Naive B cell (primary cell): ENCODE data around the gene DPP6. TPM values are rescaled to one million over a fixed set of nuclear protein-coding genes. Genes with fewer than 3 reads are reported as not detected.

Source experiments
- ATAC-seq, 2 donors: fragments of 150-1000 bp; cut with Tn5 transposase; 2 replicates each; pipeline ENCODE4 v1.10.0; 2021; ENCODE audit warnings: low read depth in 2 of 2, mild to moderate bottlenecking in 2 of 2, moderate library complexity in 2 of 2
- DNase-seq: peaks from one replicate; pipeline ENCODE4 v3.0.0; 2022
- H3K27ac Mint-ChIP-seq, 6 donors: one replicate each; pipeline ENCODE4 v1.8.0; 2020 to 2022; ENCODE audit warnings: mild to moderate bottlenecking in 6 of 6, mixed read lengths in 6 of 6, moderate library complexity in 5 of 6, inconsistent platforms in 2 of 6
- H3K27me3 Mint-ChIP-seq, 3 donors: one replicate each; pipeline ENCODE4 v1.8.0; 2021 to 2022; ENCODE audit warnings: mixed read lengths in 3 of 3, mild to moderate bottlenecking in 1 of 3
- H3K36me3 Mint-ChIP-seq, 2 donors: one replicate each; pipeline ENCODE4 v1.8.0; 2020 to 2022; ENCODE audit warnings: mixed read lengths in 2 of 2, inconsistent platforms in 1 of 2, mild to moderate bottlenecking in 1 of 2
- H3K4me1 Mint-ChIP-seq, 3 donors: one replicate each; pipeline ENCODE4 v1.8.0; 2020 to 2022; ENCODE audit warnings: mixed read lengths in 3 of 3, inconsistent platforms in 1 of 3, mild to moderate bottlenecking in 1 of 3, moderate library complexity in 1 of 3
- H3K4me3 Mint-ChIP-seq, 8 donors: one replicate each; pipeline ENCODE4 v1.8.0; 2020 to 2022; ENCODE audit warnings: mild to moderate bottlenecking in 8 of 8, mixed read lengths in 8 of 8, moderate library complexity in 8 of 8, inconsistent platforms in 2 of 8
- H3K9me3 Mint-ChIP-seq, 7 donors: one replicate each; pipeline ENCODE4 v1.8.0; 2020 to 2022; ENCODE audit warnings: mixed read lengths in 7 of 7, mild to moderate bottlenecking in 5 of 7, inconsistent platforms in 2 of 7, moderate library complexity in 1 of 7
- polyA plus RNA-seq, 6 donors: library from polyadenylated mRNA; unstranded; fragments of 300-500 nt; fragmentation: Illumina TruSeq; gene quantifications; one replicate each; pipeline ENCODE4 v1.2.3, GENCODE V29; 2021; ENCODE audit warnings: low read depth in 6 of 6

DPP6 gene
- polyA plus RNA-seq, 6 donors from 2014 or later = not detected

DNA sequence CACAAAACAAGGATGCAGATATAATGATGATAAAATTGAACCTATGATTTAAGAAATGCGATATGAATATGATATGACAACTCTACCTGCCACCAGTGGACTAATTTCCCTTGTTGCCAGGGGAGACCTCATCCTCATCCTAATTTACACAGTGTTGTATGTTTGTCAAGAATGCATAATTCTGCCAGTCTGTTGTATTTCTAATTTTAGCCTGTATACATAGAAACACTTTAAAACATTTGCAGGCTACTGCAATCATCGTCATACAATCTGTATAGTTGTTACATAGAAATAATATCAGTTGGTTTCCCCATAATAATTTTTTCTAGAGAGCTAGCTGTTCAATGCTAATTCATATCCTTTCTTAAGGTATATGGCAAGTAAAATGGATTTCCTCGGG, 274.2 kb downstream of the DPP6 start:
- Mint-ChIP-seq H3K27me3 (no peaks in the 10 kb centered on the region), H3K36me3 (no peaks in the 10 kb centered on the region), H3K27ac (no peak overlapping the region), H3K4me1 (no peaks in the 10 kb centered on the region), H3K9me3 (peaks cover 2 to 34% (median 10%) of the 10 kb centered on the region in 7 donors), H3K4me3 (no peak overlapping the region)
- no peak for ATAC-seq
- no peak for DNase-seq

DNA sequence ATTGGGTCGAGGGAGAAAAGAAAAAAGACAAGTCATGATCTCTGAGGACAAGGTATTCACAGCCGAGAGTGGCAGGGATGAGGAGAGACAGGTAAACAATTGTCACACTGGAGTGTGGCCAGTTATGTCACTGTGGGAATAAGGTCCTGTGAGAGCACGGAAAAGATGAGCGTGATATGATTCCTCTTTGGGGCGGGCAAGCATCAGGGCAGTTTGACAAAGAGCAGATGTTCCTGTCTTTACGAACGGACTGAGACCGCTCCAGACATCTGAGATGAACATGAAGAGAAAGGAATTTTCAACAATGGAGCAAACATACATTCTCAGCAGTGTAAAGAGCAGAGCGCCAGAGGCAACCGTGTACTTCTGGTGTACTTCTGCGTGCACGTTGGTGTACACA, 278.1 kb downstream of the DPP6 start:
- no peaks in the 10 kb centered on the region for H3K4me1 Mint-ChIP-seq
- no peak for ATAC-seq
- H3K9me3 Mint-ChIP-seq = peaks cover 2 to 27% (median 8%) of the 10 kb centered on the region in 7 donors
- no peak for DNase-seq
- no peaks in the 10 kb centered on the region for H3K36me3 Mint-ChIP-seq
- H3K4me3 Mint-ChIP-seq = no peak overlapping the region
- no peaks in the 10 kb centered on the region for H3K27me3 Mint-ChIP-seq
- no peak overlapping the region for H3K27ac Mint-ChIP-seq

DNA sequence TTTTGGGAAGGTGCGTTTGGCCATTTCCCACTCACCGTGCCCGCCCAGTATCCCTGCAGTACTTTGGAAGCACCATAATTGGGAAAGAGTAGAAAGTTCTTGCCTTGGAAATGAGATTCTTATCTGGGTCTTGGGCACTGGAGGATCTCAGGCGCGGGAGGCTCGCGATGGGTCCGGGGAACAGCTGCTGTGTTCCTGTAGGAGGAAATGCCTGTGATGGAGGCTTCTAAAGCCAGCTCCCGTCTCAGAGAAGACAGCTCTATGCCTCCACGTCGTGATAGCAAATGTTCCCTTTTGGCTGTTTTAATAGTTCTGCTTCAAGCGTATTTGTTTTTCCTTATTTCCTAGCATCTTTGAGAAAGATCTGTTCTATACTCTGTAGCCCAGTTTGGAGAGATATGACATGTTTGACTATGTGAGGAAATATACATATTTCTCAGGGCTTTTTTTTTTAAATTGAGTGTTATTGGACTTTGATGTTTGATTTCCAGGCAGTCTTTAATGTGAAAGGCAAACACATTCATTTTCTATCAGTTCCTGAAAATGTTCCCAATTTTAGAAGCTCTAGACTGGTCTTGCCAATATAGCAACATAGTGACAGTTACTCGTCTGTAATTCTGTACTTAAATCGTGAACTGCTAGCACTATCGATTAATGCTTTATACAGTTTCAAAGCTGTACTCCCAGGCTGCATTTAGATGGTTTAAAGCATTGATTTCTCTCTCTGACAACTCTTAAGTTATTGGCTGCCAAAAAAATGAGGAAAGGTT, 280.8 kb downstream of the DPP6 start:
- Mint-ChIP-seq H3K36me3 (no peaks in the 10 kb centered on the region), H3K9me3 (peaks cover 0 to 23% (median 9%) of the 10 kb centered on the region in 7 donors), H3K4me1 (no peaks in the 10 kb centered on the region), H3K27ac (no peak overlapping the region), H3K27me3 (no peaks in the 10 kb centered on the region), H3K4me3 (no peak overlapping the region)
- DNase-seq = no peak
- no peak for ATAC-seq

DNA sequence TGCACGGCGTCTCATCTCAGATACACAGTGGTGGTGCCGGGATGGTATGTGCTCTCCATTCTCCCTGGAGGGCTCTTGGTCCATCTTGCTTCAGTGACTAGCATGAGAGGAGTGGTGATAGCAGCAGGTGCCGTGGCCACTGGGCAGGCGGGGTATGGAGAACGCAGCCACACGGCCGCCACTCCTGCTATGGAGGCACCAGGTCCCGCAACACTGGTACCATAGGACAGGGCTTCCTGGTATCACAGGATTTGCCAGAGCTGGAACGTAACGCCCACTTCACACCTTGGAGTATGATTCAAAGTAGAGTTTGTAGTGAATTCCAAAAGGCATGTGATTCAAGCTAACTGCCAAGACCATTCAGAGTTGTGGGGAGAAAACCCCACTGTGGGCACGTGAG, 284.1 kb downstream of the DPP6 start:
- ATAC-seq = no peak
- Mint-ChIP-seq H3K9me3 (peaks cover 0 to 8% (median 4%) of the 10 kb centered on the region in 7 donors), H3K27ac (peak overlapping the region in 1 of 6 donors; percentile 79), H3K4me3 (no peak overlapping the region), H3K36me3 (no peaks in the 10 kb centered on the region), H3K27me3 (no peaks in the 10 kb centered on the region), H3K4me1 (no peaks in the 10 kb centered on the region)
- DNase-seq = no peak

DNA sequence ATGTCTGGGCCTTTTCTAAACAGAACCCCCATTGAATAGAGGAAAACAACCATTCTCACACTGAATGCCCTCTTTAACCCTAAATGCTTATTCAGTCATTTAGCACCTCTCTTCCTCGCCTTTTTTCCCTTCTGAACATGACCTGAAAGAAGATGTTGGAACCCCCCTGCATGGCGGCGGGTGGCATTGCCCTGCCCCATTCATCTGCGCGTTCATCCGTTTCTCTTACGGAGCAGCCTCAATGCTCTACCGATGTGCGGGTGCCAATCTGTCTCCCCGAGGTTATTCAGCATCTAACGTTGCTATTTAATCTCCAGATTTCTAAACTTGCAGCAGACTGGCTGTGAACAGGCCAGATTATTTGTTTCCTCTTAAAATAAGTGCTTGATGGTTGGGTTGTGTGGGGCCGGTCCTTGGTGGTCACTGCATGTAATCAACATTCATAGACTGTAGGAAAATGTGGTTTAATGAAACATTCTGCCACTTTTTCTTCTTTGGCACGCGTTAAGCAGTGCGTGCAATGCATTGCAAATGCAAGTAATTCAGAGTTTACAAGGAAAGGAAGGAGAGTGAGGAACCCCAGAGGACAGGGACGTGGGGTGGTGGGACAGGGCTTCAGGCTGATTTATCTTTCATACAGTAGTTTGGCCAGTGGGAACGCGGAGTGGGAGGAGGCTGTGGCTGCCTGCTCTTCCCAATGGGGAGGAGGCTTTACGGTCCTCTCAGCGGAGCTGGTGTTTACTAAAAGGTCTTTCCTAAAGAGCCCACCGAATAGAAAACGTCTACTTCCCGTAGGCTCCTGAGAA, 286.7 kb downstream of the DPP6 start:
- no peak overlapping the region for H3K4me3 Mint-ChIP-seq
- DNase-seq (no peak), ATAC-seq (no peak)
- peaks cover 0 to 8% (median 6%) of the 10 kb centered on the region in 7 donors for H3K9me3 Mint-ChIP-seq
- H3K27me3 Mint-ChIP-seq = no peaks in the 10 kb centered on the region
- H3K4me1 Mint-ChIP-seq = no peaks in the 10 kb centered on the region
- no peaks in the 10 kb centered on the region for H3K36me3 Mint-ChIP-seq
- no peak overlapping the region for H3K27ac Mint-ChIP-seq

DNA sequence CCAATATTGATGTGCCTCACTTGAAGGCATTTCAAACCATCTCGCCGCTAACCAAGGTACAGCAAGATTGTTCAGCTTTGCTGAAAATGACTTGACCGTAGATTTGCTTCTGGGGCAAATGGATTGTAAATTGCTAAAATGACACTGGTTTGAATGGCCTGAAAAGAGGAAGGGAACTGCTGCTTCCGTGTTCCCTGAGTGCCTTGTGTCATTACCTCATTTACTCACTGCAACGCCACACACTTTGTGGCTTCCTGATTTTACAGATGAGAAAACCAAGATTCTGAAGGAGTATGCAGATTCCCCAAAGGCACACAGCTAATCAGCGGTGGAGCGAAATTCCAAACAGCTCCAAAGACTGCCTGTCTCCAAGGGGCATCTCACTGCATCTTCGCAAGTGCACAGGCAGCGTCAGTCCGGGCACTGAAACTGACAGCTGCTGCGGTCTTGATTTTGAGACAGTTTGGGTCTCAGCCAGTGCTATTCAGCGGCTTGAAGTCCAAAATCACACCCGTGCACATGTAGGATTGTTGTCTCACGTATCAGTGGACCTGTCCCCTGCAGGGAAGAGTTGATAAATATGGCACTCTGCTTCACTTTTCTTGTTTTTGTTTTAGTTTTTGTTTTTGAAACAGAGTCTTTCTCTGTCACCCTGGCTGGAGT, 290.9 kb downstream of the DPP6 start:
- no peak for DNase-seq
- Mint-ChIP-seq H3K27me3 (no peaks in the 10 kb centered on the region), H3K4me3 (no peak overlapping the region), H3K36me3 (no peaks in the 10 kb centered on the region), H3K9me3 (peaks cover 0 to 9% (median 6%) of the 10 kb centered on the region in 7 donors), H3K27ac (no peak overlapping the region), H3K4me1 (no peaks in the 10 kb centered on the region)
- ATAC-seq = no peak

DNA sequence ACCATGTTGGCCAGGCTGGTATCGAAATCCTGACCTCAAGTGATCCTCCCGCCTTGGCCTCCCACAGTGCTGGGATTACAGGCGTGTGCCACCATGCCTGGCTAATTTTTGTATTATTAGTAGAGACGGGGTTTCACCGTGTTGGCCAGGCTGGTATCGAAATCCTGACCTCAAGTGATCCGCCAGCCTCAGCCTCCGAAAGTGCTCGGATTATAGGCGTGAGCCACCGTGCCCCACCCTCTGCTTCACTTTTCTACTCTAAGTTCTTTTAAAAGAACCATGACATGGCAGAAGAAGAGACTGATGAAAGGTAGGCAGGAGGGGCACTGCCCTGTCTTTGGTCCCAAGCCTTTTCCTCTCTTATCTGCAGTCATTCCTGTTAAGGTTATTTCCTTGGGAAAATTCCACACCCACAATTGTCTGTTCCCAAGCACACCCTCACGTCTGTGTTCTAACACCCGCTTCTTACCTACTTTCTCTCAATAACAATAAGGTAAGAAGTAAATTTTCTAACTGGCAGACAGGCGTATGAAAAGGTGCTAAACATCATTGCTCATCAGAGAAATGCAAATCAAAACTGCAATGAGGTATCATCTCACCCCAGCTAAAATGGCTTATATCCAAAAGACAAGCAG, 291.7 kb downstream of the DPP6 start:
- H3K36me3 Mint-ChIP-seq = no peaks in the 10 kb centered on the region
- H3K27me3 Mint-ChIP-seq = no peaks in the 10 kb centered on the region
- no peak overlapping the region for H3K27ac Mint-ChIP-seq
- H3K4me1 Mint-ChIP-seq = no peaks in the 10 kb centered on the region
- DNase-seq = no peak
- H3K4me3 Mint-ChIP-seq = no peak overlapping the region
- ATAC-seq = no peak
- H3K9me3 Mint-ChIP-seq = peaks cover 0 to 10% (median 5%) of the 10 kb centered on the region in 7 donors

DNA sequence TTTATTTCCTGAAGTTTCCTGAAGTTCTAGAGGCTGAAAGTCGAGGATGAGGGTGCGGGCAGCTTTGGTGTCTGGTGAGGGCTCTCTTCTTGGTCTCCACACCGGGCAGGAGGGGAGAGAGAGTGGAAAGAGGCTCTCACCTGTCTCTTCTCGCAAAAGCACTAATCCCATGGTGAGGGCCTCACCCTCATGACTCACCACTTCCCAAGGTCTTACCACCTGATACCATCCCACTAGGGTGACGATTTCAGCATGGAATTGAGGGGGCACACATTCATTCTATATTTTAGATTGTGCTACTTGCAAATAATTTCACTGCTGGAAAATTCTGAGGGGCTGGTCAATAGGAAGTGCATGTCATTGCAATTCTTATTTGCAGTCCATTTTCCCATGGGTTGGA, 292.9 kb downstream of the DPP6 start:
- DNase-seq = no peak
- Mint-ChIP-seq H3K4me1 (no peaks in the 10 kb centered on the region), H3K4me3 (peak overlapping the region in 1 of 8 donors; percentile 66), H3K36me3 (no peaks in the 10 kb centered on the region), H3K9me3 (peaks cover 0 to 19% (median 8%) of the 10 kb centered on the region in 7 donors), H3K27ac (no peak overlapping the region), H3K27me3 (no peaks in the 10 kb centered on the region)
- no peak for ATAC-seq

DNA sequence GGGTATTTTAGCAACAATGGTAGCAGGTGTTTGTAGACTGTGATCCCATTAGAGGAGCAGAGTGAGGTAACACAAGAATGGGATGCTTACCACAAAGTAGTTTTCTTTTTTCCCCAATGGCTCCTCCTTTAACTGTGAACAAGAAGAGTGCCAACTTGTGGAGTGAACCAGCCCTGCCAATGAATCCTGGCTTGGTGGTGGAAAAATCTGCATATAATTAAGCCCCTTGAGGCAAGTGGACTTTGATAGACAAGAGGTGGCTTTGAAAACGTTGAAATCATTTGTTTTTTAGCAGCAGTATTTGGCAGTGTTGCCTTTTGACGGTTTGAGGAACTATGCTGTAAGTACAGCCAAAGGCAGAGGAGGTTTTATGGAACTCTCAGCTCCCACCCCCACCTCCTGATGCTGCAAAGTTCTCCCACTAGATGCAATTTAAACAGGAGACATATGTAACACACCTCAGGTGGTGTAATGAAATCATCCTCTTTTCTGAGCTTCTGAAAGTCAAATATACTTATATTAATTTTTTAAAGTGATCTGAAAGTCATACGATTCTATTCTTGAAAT, 295.6 kb downstream of the DPP6 start:
- DNase-seq = no peak
- no peak for ATAC-seq
- Mint-ChIP-seq H3K36me3 (no peaks in the 10 kb centered on the region), H3K27me3 (no peaks in the 10 kb centered on the region), H3K27ac (no peak overlapping the region), H3K4me3 (no peak overlapping the region), H3K9me3 (peaks cover 0 to 21% (median 9%) of the 10 kb centered on the region in 7 donors), H3K4me1 (no peaks in the 10 kb centered on the region)

DNA sequence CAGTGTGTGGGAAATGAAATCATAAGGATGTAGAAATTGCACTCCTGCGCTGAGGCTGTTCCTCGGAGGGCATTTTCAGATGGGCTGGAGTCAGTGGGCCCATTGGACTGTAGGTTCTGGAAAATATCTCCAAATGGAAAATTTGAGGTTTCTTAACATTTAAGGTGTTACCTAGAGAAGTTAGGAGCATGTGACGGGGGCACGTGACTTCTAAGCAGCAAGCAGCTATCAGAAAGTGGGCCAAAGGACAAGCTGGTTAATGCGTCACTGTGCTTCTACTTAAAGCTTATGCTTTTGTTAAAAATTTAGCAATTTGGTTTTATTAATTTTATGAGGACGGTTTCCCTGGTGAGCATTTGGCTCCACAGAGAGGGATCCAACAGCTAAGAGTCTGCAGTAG, 298.7 kb downstream of the DPP6 start:
- H3K9me3 Mint-ChIP-seq = peaks cover 8 to 20% (median 10%) of the 10 kb centered on the region in 7 donors
- H3K4me3 Mint-ChIP-seq = no peak overlapping the region
- H3K27me3 Mint-ChIP-seq = no peaks in the 10 kb centered on the region
- ATAC-seq (no peak), DNase-seq (no peak)
- H3K4me1 Mint-ChIP-seq = no peaks in the 10 kb centered on the region
- H3K27ac Mint-ChIP-seq = no peak overlapping the region
- no peaks in the 10 kb centered on the region for H3K36me3 Mint-ChIP-seq

DNA sequence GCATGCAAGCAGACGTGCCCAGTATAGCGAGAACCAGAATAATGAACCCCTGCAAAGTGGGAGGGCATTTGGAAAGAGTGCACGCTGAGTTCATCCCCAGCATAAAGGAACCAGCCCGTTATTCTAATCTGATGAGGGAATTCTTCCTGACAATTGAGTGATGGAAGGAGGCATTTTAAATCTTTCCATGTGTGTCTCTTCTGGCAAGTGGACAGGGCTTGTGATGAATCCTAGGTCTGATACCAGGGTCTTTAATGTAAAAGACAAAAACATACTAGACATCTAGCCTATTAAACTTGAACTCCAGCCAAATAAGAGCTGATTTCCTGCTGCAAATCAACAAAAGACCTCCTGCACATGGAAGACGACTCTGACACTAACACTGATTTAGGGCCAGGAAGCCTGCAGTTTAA, 301.2 kb downstream of the DPP6 start:
- Mint-ChIP-seq H3K9me3 (peaks cover 8 to 23% (median 10%) of the 10 kb centered on the region in 7 donors), H3K36me3 (no peaks in the 10 kb centered on the region), H3K27ac (no peak overlapping the region), H3K4me3 (no peak overlapping the region), H3K4me1 (no peaks in the 10 kb centered on the region), H3K27me3 (no peaks in the 10 kb centered on the region)
- no peak for DNase-seq
- no peak for ATAC-seq

DNA sequence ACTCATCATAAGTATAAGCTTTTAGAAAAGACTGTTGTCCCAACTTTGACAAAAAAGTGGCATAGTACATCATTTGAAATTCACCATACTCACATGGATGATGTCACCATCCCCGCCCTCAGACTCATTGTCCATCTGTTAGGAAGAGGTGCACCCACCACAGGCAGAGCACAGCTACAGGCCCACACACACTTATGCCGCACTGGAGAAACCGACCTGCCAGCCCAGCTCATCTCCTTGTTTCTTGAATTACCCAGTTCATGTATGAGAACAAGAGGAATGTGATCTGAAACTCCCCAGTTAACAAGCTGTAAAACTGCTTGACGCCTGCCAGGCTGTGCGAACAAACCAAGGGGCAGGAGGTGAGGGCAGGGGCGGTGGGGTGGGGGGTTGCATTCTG, 312.0 kb downstream of the DPP6 start:
- ATAC-seq (no peak), DNase-seq (no peak)
- H3K27ac Mint-ChIP-seq = no peak overlapping the region
- H3K9me3 Mint-ChIP-seq = peaks cover 2 to 19% (median 12%) of the 10 kb centered on the region in 7 donors
- no peaks in the 10 kb centered on the region for H3K27me3 Mint-ChIP-seq
- H3K4me3 Mint-ChIP-seq = no peak overlapping the region
- H3K4me1 Mint-ChIP-seq = no peaks in the 10 kb centered on the region
- no peaks in the 10 kb centered on the region for H3K36me3 Mint-ChIP-seq

DNA sequence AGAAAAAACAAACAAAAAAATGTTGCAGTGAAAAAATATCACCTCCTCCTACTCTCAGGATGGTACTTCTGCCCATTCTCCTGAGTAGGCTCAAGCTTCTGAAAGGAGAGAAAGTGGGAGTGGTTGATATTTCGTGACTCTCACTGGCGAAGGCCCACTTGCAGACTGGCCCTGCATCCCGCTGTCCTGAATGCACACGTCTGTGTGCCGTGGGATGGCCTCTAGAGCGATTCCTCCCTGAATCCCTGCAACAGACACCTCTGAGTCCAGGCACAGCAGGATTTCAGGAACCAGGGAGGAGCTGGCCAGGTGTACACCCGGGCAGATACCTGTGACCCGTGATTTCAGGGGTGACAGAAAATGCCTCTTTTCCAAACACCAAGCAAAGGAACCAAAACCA, 319.2 kb downstream of the DPP6 start:
- no peak for DNase-seq
- Mint-ChIP-seq H3K27me3 (no peaks in the 10 kb centered on the region), H3K4me3 (no peak overlapping the region), H3K9me3 (peaks cover 0 to 15% (median 9%) of the 10 kb centered on the region in 7 donors), H3K27ac (no peak overlapping the region), H3K36me3 (no peaks in the 10 kb centered on the region), H3K4me1 (no peaks in the 10 kb centered on the region)
- no peak for ATAC-seq
